HFF-Myc (cell line): ENCODE results near the gene SHISAL2B.
"Not testable (repeated sequence)": the region's sequence is repeated elsewhere in the genome, so short reads cannot be mapped to it uniquely, and the experiment has no call there.

ENCODE experiments used
- DNase-seq: peaks from one replicate; pipeline ENCODE4 v3.0.0-alpha.2; 2011; ENCODE audit warnings: low read depth; ENCODE audit errors: extremely low read depth
- H3K4me3 ChIP-seq: replicated peaks from 2 replicates; pipeline ENCODE4 v1.5.1; 2011; ENCODE audit warnings: low read depth, mild to moderate bottlenecking, control low read depth, low read length
- TF ChIP-seq, protein P1 (sequence below): IDR thresholded peaks from 2 replicates; pipeline ENCODE4 v1.5.1; 2012; ENCODE audit warnings: mild to moderate bottlenecking, low read depth, low read length, control low read depth; ENCODE audit errors: missing control alignments

SHISAL2B gene

DNA sequence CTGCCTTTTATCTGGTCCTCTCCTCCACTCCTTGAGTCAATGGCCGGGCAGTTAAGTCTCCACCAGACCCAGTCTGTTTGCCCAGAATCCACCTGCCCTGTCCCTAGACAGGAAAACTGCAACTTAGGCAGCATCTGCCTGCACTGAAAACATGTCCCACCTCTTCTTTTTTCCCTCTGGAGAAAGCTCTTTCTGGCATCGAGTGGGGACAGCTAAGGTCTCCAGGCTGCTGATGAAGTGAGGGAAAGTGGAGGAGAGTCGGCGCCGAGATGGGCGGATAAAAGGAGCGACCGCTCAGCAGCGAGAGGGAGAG lies 243 bp upstream of the SHISAL2B start:
- no peak for DNase-seq
- H3K4me3 ChIP-seq, result peak overlapping the region; percentile 36
- TF ChIP-seq, protein P1, sequence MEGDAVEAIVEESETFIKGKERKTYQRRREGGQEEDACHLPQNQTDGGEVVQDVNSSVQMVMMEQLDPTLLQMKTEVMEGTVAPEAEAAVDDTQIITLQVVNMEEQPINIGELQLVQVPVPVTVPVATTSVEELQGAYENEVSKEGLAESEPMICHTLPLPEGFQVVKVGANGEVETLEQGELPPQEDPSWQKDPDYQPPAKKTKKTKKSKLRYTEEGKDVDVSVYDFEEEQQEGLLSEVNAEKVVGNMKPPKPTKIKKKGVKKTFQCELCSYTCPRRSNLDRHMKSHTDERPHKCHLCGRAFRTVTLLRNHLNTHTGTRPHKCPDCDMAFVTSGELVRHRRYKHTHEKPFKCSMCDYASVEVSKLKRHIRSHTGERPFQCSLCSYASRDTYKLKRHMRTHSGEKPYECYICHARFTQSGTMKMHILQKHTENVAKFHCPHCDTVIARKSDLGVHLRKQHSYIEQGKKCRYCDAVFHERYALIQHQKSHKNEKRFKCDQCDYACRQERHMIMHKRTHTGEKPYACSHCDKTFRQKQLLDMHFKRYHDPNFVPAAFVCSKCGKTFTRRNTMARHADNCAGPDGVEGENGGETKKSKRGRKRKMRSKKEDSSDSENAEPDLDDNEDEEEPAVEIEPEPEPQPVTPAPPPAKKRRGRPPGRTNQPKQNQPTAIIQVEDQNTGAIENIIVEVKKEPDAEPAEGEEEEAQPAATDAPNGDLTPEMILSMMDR, result no peak

DNA sequence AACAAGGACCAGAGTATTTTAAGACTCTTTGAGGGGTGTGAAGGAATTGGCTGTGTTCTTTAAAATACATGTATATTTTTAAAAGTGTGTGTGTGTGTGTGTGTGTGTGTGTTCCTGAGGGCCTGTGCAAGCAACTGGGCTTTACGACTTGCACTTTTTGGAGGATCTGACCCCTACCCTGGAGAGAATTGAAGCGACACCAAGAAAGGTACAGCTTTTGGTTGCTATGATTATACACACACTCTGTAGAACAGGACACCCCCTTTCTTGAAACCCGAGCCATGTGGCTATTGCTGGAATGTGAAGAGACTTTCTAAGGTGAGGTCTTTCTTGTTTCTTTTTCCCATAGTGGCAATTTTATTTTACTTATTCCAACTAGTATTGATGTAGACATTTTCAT lies 988 bp downstream of the SHISAL2B start:
- TF ChIP-seq, protein P1, result no peak
- DNase-seq, result no peak
- H3K4me3 ChIP-seq, result no peak overlapping the region

- DNase-seq, result no peak
- TF ChIP-seq, protein P1, result no peak
- no peak overlapping the region for H3K4me3 ChIP-seq
Measured at GRCh38 chr5:64693636-64694035, 3.3 kb downstream of the SHISAL2B start.

DNA sequence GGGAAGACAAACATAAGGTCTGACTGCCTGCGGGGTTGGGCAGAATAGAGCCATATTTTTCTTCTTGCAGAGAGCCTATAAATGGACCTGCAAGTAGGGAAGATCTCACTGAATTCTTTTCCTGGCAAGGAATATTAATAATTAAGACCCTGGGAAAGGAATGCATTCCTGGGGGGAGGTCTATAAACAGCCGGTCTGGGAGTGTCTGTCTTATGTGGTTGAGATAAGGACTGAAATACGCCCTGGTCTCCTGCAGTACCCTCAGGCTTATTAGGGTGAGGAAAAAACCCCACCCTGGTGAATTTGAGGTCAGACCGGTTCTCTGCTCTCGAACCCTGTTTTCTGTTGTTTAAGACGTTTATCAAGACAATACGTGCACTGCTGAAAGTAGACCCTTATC lies 6.1 kb downstream of the SHISAL2B start:
- DNase-seq, H3K4me3 ChIP-seq: not testable (repeated sequence)

GRCh38 chr5:64700765-64701164 lies 10.5 kb downstream of the SHISAL2B start:
- TF ChIP-seq, protein P1, result no peak
- DNase-seq, result no peak
- H3K4me3 ChIP-seq, result no peak overlapping the region

- not testable (repeated sequence) for DNase-seq, H3K4me3 ChIP-seq
Measured at GRCh38 chr5:64706074-64706473, 15.8 kb downstream of the SHISAL2B start.

GRCh38 chr5:64707191-64707590 lies 16.9 kb downstream of the SHISAL2B start:
- DNase-seq, result no peak
- no peak overlapping the region for H3K4me3 ChIP-seq
- TF ChIP-seq, protein P1, result no peak

DNA sequence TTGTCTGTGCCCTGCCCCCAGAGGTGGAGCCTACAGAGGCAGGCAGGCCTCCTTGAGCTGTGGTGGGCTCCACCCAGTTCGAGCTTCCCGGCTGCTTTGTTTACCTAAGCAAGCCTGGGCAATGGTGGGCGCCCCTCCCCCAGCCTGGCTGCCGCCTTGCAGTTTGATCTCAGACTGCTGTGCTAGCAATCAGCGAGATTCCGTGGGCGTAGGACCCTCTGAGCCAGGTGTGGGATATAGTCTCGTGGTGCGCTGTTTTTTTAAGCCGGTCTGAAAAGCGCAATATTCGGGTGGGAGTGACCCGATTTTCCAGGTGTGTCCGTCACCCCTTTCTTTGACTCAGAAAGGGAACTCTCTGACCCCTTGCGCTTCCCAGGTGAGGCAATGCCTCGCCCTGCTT lies 24.2 kb downstream of the SHISAL2B start:
- not testable (repeated sequence) for H3K4me3 ChIP-seq, DNase-seq

DNA sequence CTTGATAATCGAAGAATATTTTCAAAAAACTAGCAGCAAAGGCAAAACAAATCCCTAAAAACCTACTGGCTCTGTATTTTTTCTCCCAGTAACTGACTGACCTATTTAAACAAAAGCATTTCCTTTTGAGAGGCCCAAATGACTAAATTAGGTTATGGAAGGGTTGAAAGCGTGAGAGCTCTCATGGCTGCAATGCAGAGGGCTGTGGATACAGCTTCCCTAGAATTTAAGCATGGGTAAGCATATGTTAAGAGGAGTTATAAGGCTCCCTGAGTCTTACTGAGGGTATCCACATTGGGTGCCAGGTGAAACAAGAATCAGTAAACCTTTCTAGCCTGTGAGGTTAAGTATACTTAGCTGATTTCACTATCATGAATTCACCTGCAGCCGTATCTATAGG lies 32.3 kb downstream of the SHISAL2B start:
- H3K4me3 ChIP-seq, result no peak overlapping the region
- TF ChIP-seq, protein P1, result no peak
- DNase-seq, result no peak
